K562 (cell line): ENCODE data around the gene SLC12A6. TPM values are rescaled to one million over a fixed set of nuclear protein-coding genes. Genes with fewer than 3 reads are reported as not detected.
A peak's percentile ranks its signal among the peaks of the same experiment; 100 is the strongest.

Experiments used
- BCOR ChIP-seq: fragments of 450-650 bp; IDR thresholded peaks from 2 replicates; pipeline ENCODE4 v1.6.1; 2016
- LCOR ChIP-seq: sonication (generic); formaldehyde crosslinking; IDR thresholded peaks from 2 replicates; pipeline ENCODE4 v1.8.0; 2022; ENCODE audit warnings: mild to moderate bottlenecking, missing genetic modification reagents
- PCBP1 ChIP-seq: fragments of 200-400 bp; formaldehyde crosslinking; IDR thresholded peaks from 2 replicates; pipeline ENCODE4 v1.6.1; 2018; ENCODE audit warnings: mild to moderate bottlenecking, low read depth, low read length; ENCODE audit not compliant: poor library complexity, severe bottlenecking
- PHB ChIP-seq: fragments of 250-450 bp; sonication (Bioruptor Pico); IDR thresholded peaks from 2 replicates; pipeline ENCODE4 v1.5.0; 2021
- POLR2AphosphoS5 ChIP-seq: IDR thresholded peaks from 2 replicates; pipeline ENCODE4 v1.6.1; 2011; ENCODE audit warnings: mild to moderate bottlenecking, low read depth, low read length, moderate library complexity; ENCODE audit not compliant: control insufficient read depth, insufficient read depth
- POLR2G ChIP-seq: fragments of 200-400 bp; formaldehyde crosslinking; IDR thresholded peaks from 2 replicates; pipeline ENCODE4 v1.6.1; 2017; ENCODE audit warnings: low read depth, mild to moderate bottlenecking, antibody characterized with exemption, low read length, moderate library complexity
- SIX5 ChIP-seq, 2 experiments: IDR thresholded peaks; 2 replicates each; pipeline ENCODE4 v1.6.1; 2011; ENCODE audit warnings: low read length in 2 of 2, borderline replicate concordance in 1 of 2, low read depth in 1 of 2, mild to moderate bottlenecking in 1 of 2, moderate library complexity in 1 of 2; ENCODE audit not compliant: insufficient read depth in 1 of 2
- ZFPM2 ChIP-seq: fragments of 250-450 bp; sonication (Bioruptor Pico); IDR thresholded peaks from 2 replicates; pipeline ENCODE4 v1.5.1; 2022; ENCODE audit warnings: mild to moderate bottlenecking
- ZNF316 ChIP-seq: fragments of 450-650 bp; IDR thresholded peaks from 2 replicates; pipeline ENCODE4 v1.6.1; 2016
- polyA plus RNA-seq, 8 experiments: library from polyadenylated mRNA; depleted of rRNA in 4 of 8; stranded (reverse) in 5 of 8; unstranded in 3 of 8; fragments of >200 nt; fragmentation: Nextera tagmentation in 2 of 8; fragmentation: Illumina TruSeq in 1 of 8; extraction: Ambion mirVana in 2 of 8; extraction: Trizol in 1 of 8; gene quantifications; 2 replicates each; pipeline versions ENCODE4 v1.2.1 to v1.2.3, GENCODE V29; 2011 to 2014; ENCODE audit warnings: inconsistent platforms in 1 of 8, missing spikeins in 1 of 8
- total RNA-seq, 7 experiments: library from RNA; depleted of rRNA in 6 of 7; stranded (reverse); fragments of >200 nt in 6 of 7; fragmentation: Illumina TruSeq in 2 of 7; extraction: Trizol in 2 of 7; gene quantifications; 2 replicates each; pipeline versions ENCODE4 v1.2.1 to v1.2.3, GENCODE V29; 2011 to 2021; ENCODE audit warnings: low replicate concordance in 1 of 7
- TF ChIP-seq, protein P1 (sequence below): fragments of 450-650 bp; IDR thresholded peaks from 2 replicates; pipeline ENCODE4 v1.7.1; 2018; ENCODE audit warnings: mild to moderate bottlenecking, low read depth; ENCODE audit not compliant: partially characterized antibody
- TF ChIP-seq, protein P2 (sequence below), 2 experiments: fragments of 450-650 bp; conservative IDR thresholded peaks; 2 replicates each; pipeline ENCODE4 v1.6.1; 2017; ENCODE audit warnings: mild to moderate bottlenecking in 2 of 2, moderate library complexity in 2 of 2
- TF ChIP-seq, protein P3 (sequence below): fragments of 250-450 bp; sonication (Bioruptor Pico); IDR thresholded peaks from 2 replicates; pipeline ENCODE4 v1.8.0; 2021; ENCODE audit warnings: mild to moderate bottlenecking, moderate library complexity
- TF ChIP-seq, protein P4 (sequence below): fragments of 200-800 bp; sonication (Bioruptor generic); IDR thresholded peaks from 2 replicates; pipeline ENCODE4 v1.6.1; 2017; ENCODE audit warnings: missing genetic modification characterization, missing compliant biosample characterization
- TF ChIP-seq, protein P5 (sequence below): fragments of 450-650 bp; IDR thresholded peaks from 2 replicates; pipeline ENCODE4 v1.6.1; 2017; ENCODE audit warnings: antibody characterized with exemption

Gene SLC12A6
- total and polyA plus RNA-seq, 9 of the 15 experiments (the other 6 are each of a cell fraction or from before 2014, with no cell fraction given), result 1.4 to 16.4 (median 6.7) TPM

DNA sequence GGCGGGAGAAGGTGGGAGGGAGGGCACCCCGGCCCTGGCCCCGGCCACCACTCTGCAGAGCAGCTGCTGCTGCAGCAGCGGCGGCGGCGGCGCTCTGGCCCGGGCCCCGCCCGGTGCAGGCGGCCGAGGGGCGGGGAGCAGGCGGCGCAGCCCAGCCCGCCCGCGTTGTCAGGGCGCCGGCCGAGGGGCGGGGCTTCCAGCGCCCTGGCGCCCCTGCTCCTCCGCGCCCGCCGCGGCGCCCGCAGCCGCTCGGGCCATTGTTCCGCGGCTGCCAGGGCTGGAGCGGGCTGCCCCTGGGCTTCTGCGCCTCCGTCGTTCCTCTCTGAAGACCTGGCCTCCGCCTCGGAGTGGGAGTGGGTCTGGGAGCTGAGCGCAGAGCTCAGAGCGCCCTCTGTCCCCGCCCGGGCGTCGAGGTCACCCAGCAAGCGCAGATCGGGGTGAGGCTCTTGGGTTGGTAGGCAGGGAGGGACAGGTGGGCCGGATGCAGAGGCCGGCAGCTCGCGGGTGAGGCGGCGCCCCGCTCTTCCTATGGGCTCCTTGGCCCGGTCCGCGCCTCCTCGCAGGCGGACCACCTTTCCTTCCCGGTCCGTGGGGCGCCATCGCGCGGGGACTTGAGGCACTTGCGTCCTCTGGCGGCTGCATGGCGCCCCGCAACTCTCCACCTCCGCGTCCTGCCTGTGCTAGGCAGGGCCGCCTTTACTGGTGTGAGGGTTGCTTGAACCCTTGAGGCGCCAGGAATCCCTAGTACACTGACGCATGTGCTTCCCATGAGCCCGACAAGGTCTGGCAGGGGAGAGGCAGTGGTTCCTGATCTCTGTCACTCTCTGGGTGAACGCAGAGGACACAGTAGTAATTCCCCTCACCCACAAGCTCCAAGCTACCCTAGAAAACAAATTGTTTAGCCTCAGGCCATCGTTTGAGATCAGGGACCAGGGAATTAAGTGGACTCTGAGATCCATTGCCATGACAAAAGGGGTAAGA lies 29.8 kb upstream of the SLC12A6 start, which contains the start of gene LPCAT4 (continued):
- TF ChIP-seq PHB (no peak), BCOR (peak; percentile 64), PCBP1 (no peak), SIX5 (IDR thresholded peaks at IDR 0.05; ENCODE audit: borderline replicate concordance in 1 of 2, insufficient read depth in 1 of 2, low read depth in 1 of 2, low read length in 2 of 2) (no peak), POLR2AphosphoS5 (peak; percentile 52; the same call in 1 of the 2 replicates), ZFPM2 (no peak), POLR2G (peak; percentile 91), LCOR (CRISPR knock-in tag) (peak; percentile 89; the same call in 1 of the 2 replicates), ZNF316 (no peak)
- TF ChIP-seq, protein P1, sequence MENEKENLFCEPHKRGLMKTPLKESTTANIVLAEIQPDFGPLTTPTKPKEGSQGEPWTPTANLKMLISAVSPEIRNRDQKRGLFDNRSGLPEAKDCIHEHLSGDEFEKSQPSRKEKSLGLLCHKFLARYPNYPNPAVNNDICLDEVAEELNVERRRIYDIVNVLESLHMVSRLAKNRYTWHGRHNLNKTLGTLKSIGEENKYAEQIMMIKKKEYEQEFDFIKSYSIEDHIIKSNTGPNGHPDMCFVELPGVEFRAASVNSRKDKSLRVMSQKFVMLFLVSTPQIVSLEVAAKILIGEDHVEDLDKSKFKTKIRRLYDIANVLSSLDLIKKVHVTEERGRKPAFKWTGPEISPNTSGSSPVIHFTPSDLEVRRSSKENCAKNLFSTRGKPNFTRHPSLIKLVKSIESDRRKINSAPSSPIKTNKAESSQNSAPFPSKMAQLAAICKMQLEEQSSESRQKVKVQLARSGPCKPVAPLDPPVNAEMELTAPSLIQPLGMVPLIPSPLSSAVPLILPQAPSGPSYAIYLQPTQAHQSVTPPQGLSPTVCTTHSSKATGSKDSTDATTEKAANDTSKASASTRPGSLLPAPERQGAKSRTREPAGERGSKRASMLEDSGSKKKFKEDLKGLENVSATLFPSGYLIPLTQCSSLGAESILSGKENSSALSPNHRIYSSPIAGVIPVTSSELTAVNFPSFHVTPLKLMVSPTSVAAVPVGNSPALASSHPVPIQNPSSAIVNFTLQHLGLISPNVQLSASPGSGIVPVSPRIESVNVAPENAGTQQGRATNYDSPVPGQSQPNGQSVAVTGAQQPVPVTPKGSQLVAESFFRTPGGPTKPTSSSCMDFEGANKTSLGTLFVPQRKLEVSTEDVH, result peak; percentile 22
- TF ChIP-seq, protein P2, sequence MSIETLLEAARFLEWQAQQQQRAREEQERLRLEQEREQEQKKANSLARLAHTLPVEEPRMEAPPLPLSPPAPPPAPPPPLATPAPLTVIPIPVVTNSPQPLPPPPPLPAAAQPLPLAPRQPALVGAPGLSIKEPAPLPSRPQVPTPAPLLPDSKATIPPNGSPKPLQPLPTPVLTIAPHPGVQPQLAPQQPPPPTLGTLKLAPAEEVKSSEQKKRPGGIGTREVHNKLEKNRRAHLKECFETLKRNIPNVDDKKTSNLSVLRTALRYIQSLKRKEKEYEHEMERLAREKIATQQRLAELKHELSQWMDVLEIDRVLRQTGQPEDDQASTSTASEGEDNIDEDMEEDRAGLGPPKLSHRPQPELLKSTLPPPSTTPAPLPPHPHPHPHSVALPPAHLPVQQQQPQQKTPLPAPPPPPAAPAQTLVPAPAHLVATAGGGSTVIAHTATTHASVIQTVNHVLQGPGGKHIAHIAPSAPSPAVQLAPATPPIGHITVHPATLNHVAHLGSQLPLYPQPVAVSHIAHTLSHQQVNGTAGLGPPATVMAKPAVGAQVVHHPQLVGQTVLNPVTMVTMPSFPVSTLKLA (conservative IDR thresholded peaks at IDR 0.05), result peak; percentile 35 to 70; a peak in 2 of 4 replicates
- TF ChIP-seq, protein P3, sequence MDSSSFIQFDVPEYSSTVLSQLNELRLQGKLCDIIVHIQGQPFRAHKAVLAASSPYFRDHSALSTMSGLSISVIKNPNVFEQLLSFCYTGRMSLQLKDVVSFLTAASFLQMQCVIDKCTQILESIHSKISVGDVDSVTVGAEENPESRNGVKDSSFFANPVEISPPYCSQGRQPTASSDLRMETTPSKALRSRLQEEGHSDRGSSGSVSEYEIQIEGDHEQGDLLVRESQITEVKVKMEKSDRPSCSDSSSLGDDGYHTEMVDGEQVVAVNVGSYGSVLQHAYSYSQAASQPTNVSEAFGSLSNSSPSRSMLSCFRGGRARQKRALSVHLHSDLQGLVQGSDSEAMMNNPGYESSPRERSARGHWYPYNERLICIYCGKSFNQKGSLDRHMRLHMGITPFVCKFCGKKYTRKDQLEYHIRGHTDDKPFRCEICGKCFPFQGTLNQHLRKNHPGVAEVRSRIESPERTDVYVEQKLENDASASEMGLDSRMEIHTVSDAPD, result no peak
- TF ChIP-seq, protein P4, sequence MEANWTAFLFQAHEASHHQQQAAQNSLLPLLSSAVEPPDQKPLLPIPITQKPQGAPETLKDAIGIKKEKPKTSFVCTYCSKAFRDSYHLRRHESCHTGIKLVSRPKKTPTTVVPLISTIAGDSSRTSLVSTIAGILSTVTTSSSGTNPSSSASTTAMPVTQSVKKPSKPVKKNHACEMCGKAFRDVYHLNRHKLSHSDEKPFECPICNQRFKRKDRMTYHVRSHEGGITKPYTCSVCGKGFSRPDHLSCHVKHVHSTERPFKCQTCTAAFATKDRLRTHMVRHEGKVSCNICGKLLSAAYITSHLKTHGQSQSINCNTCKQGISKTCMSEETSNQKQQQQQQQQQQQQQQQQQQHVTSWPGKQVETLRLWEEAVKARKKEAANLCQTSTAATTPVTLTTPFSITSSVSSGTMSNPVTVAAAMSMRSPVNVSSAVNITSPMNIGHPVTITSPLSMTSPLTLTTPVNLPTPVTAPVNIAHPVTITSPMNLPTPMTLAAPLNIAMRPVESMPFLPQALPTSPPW (CRISPR knock-in tag), result peak; percentile 74
- TF ChIP-seq, protein P5, sequence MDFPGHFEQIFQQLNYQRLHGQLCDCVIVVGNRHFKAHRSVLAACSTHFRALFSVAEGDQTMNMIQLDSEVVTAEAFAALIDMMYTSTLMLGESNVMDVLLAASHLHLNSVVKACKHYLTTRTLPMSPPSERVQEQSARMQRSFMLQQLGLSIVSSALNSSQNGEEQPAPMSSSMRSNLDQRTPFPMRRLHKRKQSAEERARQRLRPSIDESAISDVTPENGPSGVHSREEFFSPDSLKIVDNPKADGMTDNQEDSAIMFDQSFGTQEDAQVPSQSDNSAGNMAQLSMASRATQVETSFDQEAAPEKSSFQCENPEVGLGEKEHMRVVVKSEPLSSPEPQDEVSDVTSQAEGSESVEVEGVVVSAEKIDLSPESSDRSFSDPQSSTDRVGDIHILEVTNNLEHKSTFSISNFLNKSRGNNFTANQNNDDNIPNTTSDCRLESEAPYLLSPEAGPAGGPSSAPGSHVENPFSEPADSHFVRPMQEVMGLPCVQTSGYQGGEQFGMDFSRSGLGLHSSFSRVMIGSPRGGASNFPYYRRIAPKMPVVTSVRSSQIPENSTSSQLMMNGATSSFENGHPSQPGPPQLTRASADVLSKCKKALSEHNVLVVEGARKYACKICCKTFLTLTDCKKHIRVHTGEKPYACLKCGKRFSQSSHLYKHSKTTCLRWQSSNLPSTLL, result no peak
